HFFc6 (cell line): ENCODE results near the gene MAGI3. TPM values are rescaled to one million over a fixed set of nuclear protein-coding genes. Genes with fewer than 3 reads are reported as not detected.
"Not testable (repeated sequence)": the region's sequence is repeated elsewhere in the genome, so short reads cannot be mapped to it uniquely, and the experiment has no call there.

Source experiments
- DNase-seq: peaks from one replicate; pipeline ENCODE4 v3.0.0-alpha.2; 2018
- H3K27ac Mint-ChIP-seq: 2 replicates; pipeline ENCODE4 v1.8.0; 2020; ENCODE audit warnings: mild to moderate bottlenecking, mixed read lengths
- H3K27me3 Mint-ChIP-seq: 2 replicates; pipeline ENCODE4 v1.8.0; 2021; ENCODE audit warnings: mild to moderate bottlenecking, moderate library complexity, mixed read lengths; ENCODE audit not compliant: insufficient read depth
- H3K36me3 Mint-ChIP-seq: 2 replicates; pipeline ENCODE4 v1.8.0; 2021; ENCODE audit warnings: low read depth, mixed read lengths
- H3K4me1 Mint-ChIP-seq: 2 replicates; pipeline ENCODE4 v1.8.0; 2020; ENCODE audit warnings: low read depth, mixed read lengths
- H3K4me3 Mint-ChIP-seq: 2 replicates; pipeline ENCODE4 v1.8.0; 2020; ENCODE audit warnings: mild to moderate bottlenecking, moderate library complexity, mixed read lengths
- H3K9me3 Mint-ChIP-seq: 2 replicates; pipeline ENCODE4 v1.8.0; 2020; ENCODE audit warnings: mild to moderate bottlenecking, mixed read lengths
- total RNA-seq, 6 experiments: library from RNA; stranded (reverse); fragmentation: NEBNext Ultra II Directional; extraction: Animal tissue kit (Norgen Biotek cat#: 25700); gene quantifications; 2 replicates in 1 of 6; 3 replicates in 5 of 6; pipeline ENCODE4 v1.2.3, GENCODE V29; 2021
- TF ChIP-seq, protein P1 (sequence below): fragments of 200-600 bp; sonication (generic); IDR thresholded peaks from 2 replicates; pipeline ENCODE4 v1.5.0; 2021; ENCODE audit warnings: antibody characterized with exemption, mild to moderate bottlenecking

The MAGI3 gene
- total RNA-seq, 6 experiments from 2014 or later, result 5.1 to 8.2 (median 7.6) TPM

DNA sequence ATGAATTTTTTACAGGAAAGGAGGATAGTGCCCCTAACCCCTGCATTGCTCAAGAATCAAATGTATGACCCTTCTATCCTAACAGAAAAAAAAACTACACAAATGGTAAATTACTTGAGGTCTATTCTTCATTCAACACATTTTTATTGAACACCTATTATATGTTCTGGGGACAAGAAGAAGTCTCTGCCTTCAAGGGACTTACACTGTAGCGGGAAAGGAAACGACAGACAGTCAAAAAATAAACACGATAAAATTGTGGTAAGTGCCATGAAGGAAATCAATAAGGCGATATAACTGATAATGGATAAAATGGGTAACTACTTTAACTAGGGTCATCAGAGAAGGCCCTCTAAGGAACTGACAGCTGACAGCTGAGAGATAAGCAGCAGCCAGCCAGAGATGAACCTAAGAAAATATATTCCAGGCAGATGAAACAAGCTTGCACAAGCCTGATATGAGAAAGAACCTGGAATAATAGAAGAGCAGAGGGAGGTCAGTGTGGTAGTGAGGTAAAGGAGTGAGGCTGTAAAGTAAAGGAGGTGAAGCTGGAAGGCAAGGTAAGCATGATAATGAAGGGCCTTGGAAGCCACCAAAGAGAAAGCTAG, 302.6 kb downstream of the MAGI3 start:
- H3K36me3 Mint-ChIP-seq, result peaks cover 64% of the 10 kb centered on the region
- DNase-seq, result no peak
- H3K27me3 Mint-ChIP-seq, result no peaks in the 10 kb centered on the region
- TF ChIP-seq, protein P1, sequence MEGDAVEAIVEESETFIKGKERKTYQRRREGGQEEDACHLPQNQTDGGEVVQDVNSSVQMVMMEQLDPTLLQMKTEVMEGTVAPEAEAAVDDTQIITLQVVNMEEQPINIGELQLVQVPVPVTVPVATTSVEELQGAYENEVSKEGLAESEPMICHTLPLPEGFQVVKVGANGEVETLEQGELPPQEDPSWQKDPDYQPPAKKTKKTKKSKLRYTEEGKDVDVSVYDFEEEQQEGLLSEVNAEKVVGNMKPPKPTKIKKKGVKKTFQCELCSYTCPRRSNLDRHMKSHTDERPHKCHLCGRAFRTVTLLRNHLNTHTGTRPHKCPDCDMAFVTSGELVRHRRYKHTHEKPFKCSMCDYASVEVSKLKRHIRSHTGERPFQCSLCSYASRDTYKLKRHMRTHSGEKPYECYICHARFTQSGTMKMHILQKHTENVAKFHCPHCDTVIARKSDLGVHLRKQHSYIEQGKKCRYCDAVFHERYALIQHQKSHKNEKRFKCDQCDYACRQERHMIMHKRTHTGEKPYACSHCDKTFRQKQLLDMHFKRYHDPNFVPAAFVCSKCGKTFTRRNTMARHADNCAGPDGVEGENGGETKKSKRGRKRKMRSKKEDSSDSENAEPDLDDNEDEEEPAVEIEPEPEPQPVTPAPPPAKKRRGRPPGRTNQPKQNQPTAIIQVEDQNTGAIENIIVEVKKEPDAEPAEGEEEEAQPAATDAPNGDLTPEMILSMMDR, result no peak
- H3K9me3 Mint-ChIP-seq, result peaks cover 27% of the 10 kb centered on the region
- no peaks in the 10 kb centered on the region for H3K4me1 Mint-ChIP-seq
- H3K4me3 Mint-ChIP-seq, result no peak overlapping the region
- H3K27ac Mint-ChIP-seq, result no peak overlapping the region

GRCh38 chr1:113694910-113695309, 304.6 kb downstream of the MAGI3 start:
- no peaks in the 10 kb centered on the region for H3K27me3 Mint-ChIP-seq
- H3K4me1 Mint-ChIP-seq, result no peaks in the 10 kb centered on the region
- no peak overlapping the region for H3K27ac Mint-ChIP-seq
- H3K9me3 Mint-ChIP-seq, result peaks cover 27% of the 10 kb centered on the region
- no peak overlapping the region for H3K4me3 Mint-ChIP-seq
- TF ChIP-seq, protein P1, result no peak
- H3K36me3 Mint-ChIP-seq, result peaks cover 63% of the 10 kb centered on the region
- no peak for DNase-seq

GRCh38 chr1:113701429-113701828, 311.1 kb downstream of the MAGI3 start:
- H3K36me3 Mint-ChIP-seq, result peaks cover 27% of the 10 kb centered on the region
- H3K4me3 Mint-ChIP-seq, result no peak overlapping the region
- H3K4me1 Mint-ChIP-seq, result no peaks in the 10 kb centered on the region
- H3K9me3 Mint-ChIP-seq, result no peaks in the 10 kb centered on the region
- DNase-seq, result no peak
- no peak overlapping the region for H3K27ac Mint-ChIP-seq
- H3K27me3 Mint-ChIP-seq, result no peaks in the 10 kb centered on the region
- TF ChIP-seq, protein P1, result no peak

DNA sequence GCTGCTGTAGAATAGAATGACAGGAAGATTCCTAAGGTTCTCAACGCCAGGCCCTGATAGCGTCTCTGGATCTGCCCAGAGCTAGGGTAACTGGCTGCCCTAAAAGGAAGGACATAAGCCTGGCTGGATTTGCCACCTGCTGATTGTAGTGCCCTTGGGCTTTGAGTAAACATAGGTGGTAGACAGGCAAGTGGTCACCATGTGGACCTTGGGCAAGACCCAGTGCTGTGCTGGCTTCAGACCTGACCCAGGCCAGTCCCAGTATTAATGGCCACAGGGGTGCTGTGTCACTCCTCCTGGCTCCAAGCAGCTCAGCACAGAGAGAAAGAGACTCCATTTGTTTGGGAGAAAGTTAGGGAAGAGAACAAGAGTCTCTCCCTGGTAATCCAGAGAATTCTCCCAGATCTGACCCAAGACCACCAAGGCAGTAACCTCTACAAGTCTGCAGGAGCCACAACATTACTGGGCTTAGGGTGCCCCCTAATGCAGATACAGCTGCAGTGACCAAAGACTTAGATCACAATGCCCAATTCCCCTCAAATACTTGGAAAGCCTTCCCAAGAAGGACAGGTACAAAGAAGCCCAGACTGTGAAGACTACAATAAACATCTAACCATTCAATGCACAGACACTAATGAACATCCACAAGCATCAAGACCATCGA, 324.4 kb downstream of the MAGI3 start:
- Mint-ChIP-seq H3K4me3 (no peak overlapping the region), H3K4me1 (no peaks in the 10 kb centered on the region), H3K27ac (no peak overlapping the region), H3K9me3 (peaks cover 26% of the 10 kb centered on the region), H3K36me3 (peaks cover 38% of the 10 kb centered on the region), H3K27me3 (no peaks in the 10 kb centered on the region)
- TF ChIP-seq, protein P1, result no peak
- no peak for DNase-seq

DNA sequence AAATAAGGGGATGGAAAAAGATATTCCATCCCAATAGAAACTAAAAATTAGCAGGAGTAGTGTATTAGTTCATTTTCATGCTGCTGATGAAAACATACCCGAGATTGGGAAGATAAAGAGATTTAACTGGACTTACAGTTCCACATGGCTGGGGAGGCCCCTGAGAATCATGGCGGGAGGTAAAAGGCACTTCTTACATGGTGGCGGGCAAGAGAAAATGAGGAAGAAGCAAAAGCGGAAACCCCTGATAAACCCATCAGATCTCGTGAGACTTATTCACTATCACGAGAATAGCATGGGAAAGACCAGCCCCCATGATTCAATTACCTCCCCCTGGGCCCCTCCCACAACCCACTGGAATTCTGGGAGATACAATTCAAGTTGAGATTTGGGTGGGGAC, 327.2 kb downstream of the MAGI3 start:
- peaks cover 57% of the 10 kb centered on the region for H3K36me3 Mint-ChIP-seq
- H3K4me3 Mint-ChIP-seq, DNase-seq, H3K27ac Mint-ChIP-seq, H3K27me3 Mint-ChIP-seq, H3K4me1 Mint-ChIP-seq: not testable (repeated sequence)
- H3K9me3 Mint-ChIP-seq, result peaks cover 43% of the 10 kb centered on the region

- Mint-ChIP-seq H3K36me3 (peaks cover 58% of the 10 kb centered on the region), H3K9me3 (peaks cover 43% of the 10 kb centered on the region)
- H3K4me1 Mint-ChIP-seq, H3K4me3 Mint-ChIP-seq, DNase-seq, H3K27me3 Mint-ChIP-seq, H3K27ac Mint-ChIP-seq: not testable (repeated sequence)
These were observed 328.3 kb downstream of the MAGI3 start for GRCh38 chr1:113718621-113719020.
